ENCODE data around the gene CEP112. TPM values are rescaled to one million over a fixed set of nuclear protein-coding genes. Genes with fewer than 3 reads are reported as not detected.
"Not testable (repeated sequence)": the region's sequence is repeated elsewhere in the genome, so short reads cannot be mapped to it uniquely, and the experiment has no call there.

The CEP112 gene
- total and polyA plus RNA-seq, 8 donors: 15.1 to 23.8 (median 19.7) TPM

- TF ChIP-seq CTCF (IDR thresholded peaks at IDR 0.05): no peak
- DNase-seq: no peak
Measured at GRCh38 chr17:65739034-65739433, 452.9 kb downstream of the CEP112 start.

GRCh38 chr17:65737451-65737850 is 454.5 kb downstream of the CEP112 start:
- Histone ChIP-seq H3K27ac (no peak overlapping the region), H3K4me3 (no peak overlapping the region), H3K4me1 (peaks cover 0 to 3% of the 10 kb centered on the region in 2 donors), H3K9me3 (peaks cover 0 to 7% of the 10 kb centered on the region in 2 donors), H3K27me3 (no peaks in the 10 kb centered on the region), H3K36me3 (no peaks in the 10 kb centered on the region)
- TF ChIP-seq CTCF (IDR thresholded peaks at IDR 0.05): no peak
- DNase-seq: no peak
- no peak for ATAC-seq
- intact Hi-C loops (cut with DNase I): no loop called here

More at GRCh38 chr17:65739034-65739433, 452.9 kb downstream of the CEP112 start:
- no peak for ATAC-seq
- Histone ChIP-seq H3K4me1 (peaks cover 6 to 11% of the 10 kb centered on the region in 2 donors), H3K27me3 (no peaks in the 10 kb centered on the region), H3K27ac (no peak overlapping the region), H3K9me3 (peaks cover 0 to 7% of the 10 kb centered on the region in 2 donors), H3K36me3 (no peaks in the 10 kb centered on the region), H3K4me3 (no peak overlapping the region)
- intact Hi-C loops (cut with DNase I): no loop called here

- Histone ChIP-seq H3K4me1 (no peaks in the 10 kb centered on the region), H3K9me3 (no peaks in the 10 kb centered on the region), H3K27me3 (no peaks in the 10 kb centered on the region), H3K27ac (no peak overlapping the region), H3K4me3 (no peak overlapping the region), H3K36me3 (no peaks in the 10 kb centered on the region)
- no peak for TF ChIP-seq CTCF (IDR thresholded peaks at IDR 0.05)
- ATAC-seq: no peak
- intact Hi-C loops (cut with DNase I): no loop called here
- no peak for DNase-seq
Measured at GRCh38 chr17:65733314-65733713, 458.6 kb downstream of the CEP112 start.

GRCh38 chr17:65732667-65733066 is 459.3 kb downstream of the CEP112 start:
- H3K27ac ChIP-seq; H3K36me3 ChIP-seq; H3K9me3 ChIP-seq; H3K27me3 ChIP-seq; ATAC-seq; intact Hi-C loops (cut with DNase I); H3K4me1 ChIP-seq; DNase-seq; H3K4me3 ChIP-seq: not testable (repeated sequence)

- DNase-seq: peak in 2 of 4 donors; percentile 37 to 76
- H3K9me3 ChIP-seq: no peaks in the 10 kb centered on the region
- H3K4me1 ChIP-seq: no peaks in the 10 kb centered on the region
- H3K36me3 ChIP-seq: no peaks in the 10 kb centered on the region
- H3K27me3 ChIP-seq: no peaks in the 10 kb centered on the region
- peak; percentile 34 for ATAC-seq
- intact Hi-C loops (cut with DNase I): no loop called here
- no peak overlapping the region for H3K27ac ChIP-seq
- TF ChIP-seq CTCF (IDR thresholded peaks at IDR 0.05): no peak
- no peak overlapping the region for H3K4me3 ChIP-seq
Measured at GRCh38 chr17:65730711-65731169, 461.2 kb downstream of the CEP112 start.

GRCh38 chr17:65729207-65729606 is 462.7 kb downstream of the CEP112 start:
- Histone ChIP-seq H3K4me1 (no peaks in the 10 kb centered on the region), H3K27ac (no peak overlapping the region), H3K27me3 (no peaks in the 10 kb centered on the region), H3K9me3 (no peaks in the 10 kb centered on the region), H3K4me3 (no peak overlapping the region), H3K36me3 (no peaks in the 10 kb centered on the region)
- ATAC-seq: no peak
- TF ChIP-seq CTCF (IDR thresholded peaks at IDR 0.05): no peak
- DNase-seq: no peak
- intact Hi-C loops (cut with DNase I): no loop called here

All from left lung (tissue), 10 donors.